ENCODE measurements around the gene PHYKPL. TPM values are rescaled to one million over a fixed set of nuclear protein-coding genes. Genes with fewer than 3 reads are reported as not detected.

Gene PHYKPL
- total and polyA plus RNA-seq, 2 donors (not counting 3 experiments of a cell fraction or from before 2014, with no cell fraction given), result 71.7 to 81.7 TPM

DNA sequence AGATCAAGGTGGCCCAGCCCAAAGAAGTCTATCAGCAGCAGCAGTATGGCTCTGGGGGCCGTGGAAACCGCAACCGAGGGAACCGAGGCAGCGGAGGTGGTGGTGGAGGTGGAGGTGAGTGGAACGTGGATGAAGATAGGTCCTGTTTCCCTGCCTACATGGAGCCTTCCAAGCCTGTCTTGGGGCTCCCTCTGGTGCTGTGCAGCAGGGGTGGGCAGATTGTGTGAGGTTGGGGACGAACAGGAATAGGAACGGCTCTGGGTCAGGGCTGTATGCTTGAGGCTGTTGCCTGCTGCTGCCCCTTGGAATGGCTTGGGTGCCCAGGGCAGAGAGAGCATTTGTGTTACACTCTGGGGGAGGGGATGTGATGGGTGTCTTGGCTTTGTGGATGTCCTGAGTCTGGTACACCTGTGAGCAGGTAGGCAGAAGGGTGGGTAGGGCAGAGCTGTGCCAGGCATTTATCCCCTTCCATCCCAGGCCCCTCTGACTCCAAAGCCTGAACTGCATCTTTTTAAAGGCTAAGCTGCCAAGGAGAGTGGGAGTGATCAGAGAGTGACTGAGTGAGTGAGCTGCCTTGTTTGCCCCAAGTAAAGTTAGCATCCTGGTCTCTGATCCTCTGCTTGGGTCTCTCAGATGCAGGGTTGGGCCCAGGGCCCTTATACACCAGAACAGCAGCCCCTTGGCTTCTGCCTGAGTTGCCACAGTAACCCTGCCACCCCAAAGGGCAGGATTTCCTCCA, 23.1 kb downstream of the PHYKPL start:
- no peaks in the 10 kb centered on the region for H3K9me1 ChIP-seq (replicated peaks; ENCODE audit: control insufficient read depth, extremely low read depth, insufficient read depth, low read length)
- H3K79me2 ChIP-seq (ENCODE audit: control insufficient read depth, insufficient read depth, low read length), result peaks cover 51% of the 10 kb centered on the region
- H3K27ac ChIP-seq (ENCODE audit: insufficient read depth, low read depth, low read length), result no peak overlapping the region
- ChIA-PET CTCF (no interaction called here), POLR2A (no interaction called here)
- TF ChIP-seq GATA2 (IDR thresholded peaks at IDR 0.05; ENCODE audit: insufficient read depth, insufficient read length, low read depth, low read length) (no peak), JUN (IDR thresholded peaks at IDR 0.05; ENCODE audit: borderline replicate concordance, insufficient read depth, insufficient read length, low read depth) (no peak), CTCF (IDR thresholded peaks at IDR 0.05; ENCODE audit: extremely low read depth in 1 of 2, insufficient read depth in 1 of 2, low read depth in 1 of 2, low read length in 2 of 2) (no peak), POLR2A (IDR thresholded peaks at IDR 0.05; ENCODE audit: low read depth, low read length) (peak; percentile 50), POLR2AphosphoS5 (IDR thresholded peaks at IDR 0.05; ENCODE audit: insufficient read depth, low read depth, low read length) (peak; percentile 42), EZH2 (IDR thresholded peaks at IDR 0.05; ENCODE audit: borderline replicate concordance, low read depth, low read length, severe bottlenecking) (no peak), MYC (IDR thresholded peaks at IDR 0.05; ENCODE audit: low read depth, low read length) (no peak), FOS (IDR thresholded peaks at IDR 0.05; ENCODE audit: borderline replicate concordance, insufficient read depth, low read length) (no peak)
- TF ChIP-seq, protein P1, sequence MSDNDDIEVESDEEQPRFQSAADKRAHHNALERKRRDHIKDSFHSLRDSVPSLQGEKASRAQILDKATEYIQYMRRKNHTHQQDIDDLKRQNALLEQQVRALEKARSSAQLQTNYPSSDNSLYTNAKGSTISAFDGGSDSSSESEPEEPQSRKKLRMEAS (IDR thresholded peaks at IDR 0.05; ENCODE audit: insufficient read depth, insufficient read length), result no peak
- intact Hi-C loops (cut with micrococcal nuclease) (no loop called here), dilution Hi-C loops (cut with MboI; ENCODE audit: extremely low pct_ligation_motif_present, low sequenced_read_pairs) (no loop called here)
- no TSS peak for BruUV-seq (replicated peaks)
- peaks cover 4% of the 10 kb centered on the region for H4K20me1 ChIP-seq (replicated peaks; ENCODE audit: control insufficient read depth, extremely low read depth, insufficient read depth, low read length)
- no peak overlapping the region for H3K4me2 ChIP-seq (ENCODE audit: insufficient read depth, low read length)
- H3K36me3 ChIP-seq (ENCODE audit: control insufficient read depth in 2 of 2, extremely low read depth in 1 of 2, insufficient read depth in 2 of 2, low read length in 2 of 2), result peaks cover 30 to 61% of the 10 kb centered on the region in 2 experiments
- peaks cover 19% of the 10 kb centered on the region for H3K4me1 ChIP-seq (ENCODE audit: control insufficient read depth, extremely low read depth, insufficient read depth, low read length)
- no peak overlapping the region for H3K4me3 ChIP-seq (replicated peaks in 1 of 3; ENCODE audit: insufficient read depth in 1 of 3, low read depth in 1 of 3, low read length in 3 of 3)
- FAIRE-seq (no peak), DNase-seq (ENCODE audit: low read depth, low spot score) (no peak)
- H3K9me3 ChIP-seq (replicated peaks; ENCODE audit: control insufficient read depth, insufficient read depth, low read length), result no peaks in the 10 kb centered on the region
- no peak overlapping the region for H3K9ac ChIP-seq (replicated peaks; ENCODE audit: extremely low read depth, insufficient read depth, low read length)
- no peak overlapping the region for H2AFZ ChIP-seq (ENCODE audit: low read depth, low read length)
- no peaks in the 10 kb centered on the region for H3K27me3 ChIP-seq (ENCODE audit: control insufficient read depth in 2 of 2, insufficient read depth in 2 of 2, low read length in 2 of 2)
